ENCODE measurements around the gene NRF1. TPM values are rescaled to one million over a fixed set of nuclear protein-coding genes. Genes with fewer than 3 reads are reported as not detected.

The NRF1 gene
- total RNA-seq, 1 experiment from 2014 or later: 25.9 TPM

DNA sequence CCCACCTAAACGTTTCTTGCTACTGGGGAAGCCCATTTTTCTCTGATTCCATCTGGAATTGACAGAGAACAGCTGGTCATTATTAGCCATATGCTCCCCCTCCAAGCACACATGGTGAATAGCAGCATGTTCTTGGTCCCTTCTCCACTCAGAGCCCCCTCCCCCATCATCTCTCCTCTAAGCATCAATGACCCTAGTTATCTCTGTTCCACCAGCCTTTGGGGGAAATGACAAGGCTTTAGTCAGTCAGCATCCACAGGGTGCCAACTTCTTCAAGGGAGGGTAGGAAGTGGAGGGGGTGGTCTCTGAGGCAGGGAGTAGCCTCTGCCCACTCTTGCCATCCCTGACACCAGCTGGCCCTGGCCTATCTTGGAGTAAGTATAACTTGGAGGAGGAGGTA, 178.1 kb downstream of the NRF1 start:
- Histone ChIP-seq H3K4me2 (ENCODE audit: low read length) (no peak overlapping the region), H3K9ac (ENCODE audit: low read length) (no peak overlapping the region), H3K4me3 (replicated peaks in 1 of 2; ENCODE audit: low read depth in 1 of 2, low read length in 2 of 2) (no peak overlapping the region), H3K27ac (ENCODE audit: low read depth, low read length) (no peak overlapping the region), H4K20me1 (ENCODE audit: insufficient read depth) (no peaks in the 10 kb centered on the region), H3K79me2 (ENCODE audit: insufficient read depth, low read length) (no peaks in the 10 kb centered on the region), H3K9me3 (ENCODE audit: control insufficient read depth in 1 of 2, insufficient read depth in 1 of 2, low read depth in 1 of 2, low read length in 2 of 2) (no peaks in the 10 kb centered on the region), H3K27me3 (ENCODE audit: insufficient read depth, low read length) (no peaks in the 10 kb centered on the region), H2AFZ (ENCODE audit: low read depth, low read length, poor library complexity, severe bottlenecking) (no peak overlapping the region), H3K9me2 (ENCODE audit: insufficient read depth) (no peaks in the 10 kb centered on the region), H3K36me3 (ENCODE audit: control insufficient read depth in 1 of 2, insufficient read depth in 2 of 2, low read length in 2 of 2) (no peaks in the 10 kb centered on the region), H3K4me1 (ENCODE audit: control insufficient read depth in 1 of 2, insufficient read depth in 2 of 2, low read length in 2 of 2) (no peaks in the 10 kb centered on the region)
- ATAC-seq (no peak), DNase-seq (ENCODE audit: low read depth, low spot score) (no peak)
- TF ChIP-seq RAD21 (IDR thresholded peaks at IDR 0.05; ENCODE audit: low read depth) (no peak), POLR2AphosphoS5 (IDR thresholded peaks at IDR 0.05; ENCODE audit: low read depth, low read length) (no peak), FOSL1 (IDR thresholded peaks at IDR 0.05; ENCODE audit: low read depth) (no peak), SP1 (IDR thresholded peaks at IDR 0.05; ENCODE audit: low read depth) (no peak), SRF (IDR thresholded peaks at IDR 0.05; ENCODE audit: low read depth) (no peak), EGR1 (IDR thresholded peaks at IDR 0.05; ENCODE audit: low read depth) (no peak), ZFX (IDR thresholded peaks at IDR 0.05) (no peak), JUND (IDR thresholded peaks at IDR 0.05) (no peak), POLR2A (IDR thresholded peaks at IDR 0.05; ENCODE audit: borderline replicate concordance, extremely low read depth, insufficient read depth, insufficient read length) (no peak), ELF1 (IDR thresholded peaks at IDR 0.05; ENCODE audit: borderline replicate concordance, low read depth) (no peak), EZH2phosphoT487 (IDR thresholded peaks at IDR 0.05; ENCODE audit: borderline replicate concordance) (no peak), YY1 (IDR thresholded peaks at IDR 0.05; ENCODE audit: extremely low read depth, insufficient replicate concordance, low read depth, low read length) (no peak), SIN3A (IDR thresholded peaks at IDR 0.05; ENCODE audit: low read depth) (no peak)
- TF ChIP-seq, protein P1, sequence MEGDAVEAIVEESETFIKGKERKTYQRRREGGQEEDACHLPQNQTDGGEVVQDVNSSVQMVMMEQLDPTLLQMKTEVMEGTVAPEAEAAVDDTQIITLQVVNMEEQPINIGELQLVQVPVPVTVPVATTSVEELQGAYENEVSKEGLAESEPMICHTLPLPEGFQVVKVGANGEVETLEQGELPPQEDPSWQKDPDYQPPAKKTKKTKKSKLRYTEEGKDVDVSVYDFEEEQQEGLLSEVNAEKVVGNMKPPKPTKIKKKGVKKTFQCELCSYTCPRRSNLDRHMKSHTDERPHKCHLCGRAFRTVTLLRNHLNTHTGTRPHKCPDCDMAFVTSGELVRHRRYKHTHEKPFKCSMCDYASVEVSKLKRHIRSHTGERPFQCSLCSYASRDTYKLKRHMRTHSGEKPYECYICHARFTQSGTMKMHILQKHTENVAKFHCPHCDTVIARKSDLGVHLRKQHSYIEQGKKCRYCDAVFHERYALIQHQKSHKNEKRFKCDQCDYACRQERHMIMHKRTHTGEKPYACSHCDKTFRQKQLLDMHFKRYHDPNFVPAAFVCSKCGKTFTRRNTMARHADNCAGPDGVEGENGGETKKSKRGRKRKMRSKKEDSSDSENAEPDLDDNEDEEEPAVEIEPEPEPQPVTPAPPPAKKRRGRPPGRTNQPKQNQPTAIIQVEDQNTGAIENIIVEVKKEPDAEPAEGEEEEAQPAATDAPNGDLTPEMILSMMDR (IDR thresholded peaks at IDR 0.05 in 2 of 3, conservative IDR thresholded peaks at IDR 0.05 in 1 of 3; ENCODE audit: borderline replicate concordance in 1 of 3, insufficient read depth in 1 of 3, low read depth in 2 of 3, low read length in 2 of 3): no peak
- TF ChIP-seq, protein P2, sequence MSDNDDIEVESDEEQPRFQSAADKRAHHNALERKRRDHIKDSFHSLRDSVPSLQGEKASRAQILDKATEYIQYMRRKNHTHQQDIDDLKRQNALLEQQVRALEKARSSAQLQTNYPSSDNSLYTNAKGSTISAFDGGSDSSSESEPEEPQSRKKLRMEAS (IDR thresholded peaks at IDR 0.05): no peak
- TF ChIP-seq, protein P3, sequence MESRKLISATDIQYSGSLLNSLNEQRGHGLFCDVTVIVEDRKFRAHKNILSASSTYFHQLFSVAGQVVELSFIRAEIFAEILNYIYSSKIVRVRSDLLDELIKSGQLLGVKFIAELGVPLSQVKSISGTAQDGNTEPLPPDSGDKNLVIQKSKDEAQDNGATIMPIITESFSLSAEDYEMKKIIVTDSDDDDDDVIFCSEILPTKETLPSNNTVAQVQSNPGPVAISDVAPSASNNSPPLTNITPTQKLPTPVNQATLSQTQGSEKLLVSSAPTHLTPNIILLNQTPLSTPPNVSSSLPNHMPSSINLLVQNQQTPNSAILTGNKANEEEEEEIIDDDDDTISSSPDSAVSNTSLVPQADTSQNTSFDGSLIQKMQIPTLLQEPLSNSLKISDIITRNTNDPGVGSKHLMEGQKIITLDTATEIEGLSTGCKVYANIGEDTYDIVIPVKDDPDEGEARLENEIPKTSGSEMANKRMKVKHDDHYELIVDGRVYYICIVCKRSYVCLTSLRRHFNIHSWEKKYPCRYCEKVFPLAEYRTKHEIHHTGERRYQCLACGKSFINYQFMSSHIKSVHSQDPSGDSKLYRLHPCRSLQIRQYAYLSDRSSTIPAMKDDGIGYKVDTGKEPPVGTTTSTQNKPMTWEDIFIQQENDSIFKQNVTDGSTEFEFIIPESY (IDR thresholded peaks at IDR 0.05; ENCODE audit: extremely low read depth, insufficient replicate concordance, low read length): no peak
- TF ChIP-seq, protein P4, sequence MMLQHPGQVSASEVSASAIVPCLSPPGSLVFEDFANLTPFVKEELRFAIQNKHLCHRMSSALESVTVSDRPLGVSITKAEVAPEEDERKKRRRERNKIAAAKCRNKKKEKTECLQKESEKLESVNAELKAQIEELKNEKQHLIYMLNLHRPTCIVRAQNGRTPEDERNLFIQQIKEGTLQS (IDR thresholded peaks at IDR 0.05): no peak
- CTCF ChIA-PET: no interaction called here
- RAD21 ChIA-PET (ENCODE audit: low non-redundant PET in 1 of 2, low total read pairs in 2 of 2, uncharacterized antibody in 2 of 2, unreplicated experiment in 2 of 2): no interaction called here
- POLR2A ChIA-PET: no interaction called here
- intact Hi-C loops (cut with micrococcal nuclease): no loop called here
- BruUV-seq (replicated peaks): no TSS peak
